Stomach (tissue), 4 donors: ENCODE data around the gene IP6K1.

Experiments
- EP300 ChIP-seq: sonication (generic); formaldehyde crosslinking; IDR thresholded peaks from one replicate; pipeline ENCODE4 v1.6.1; 2017; ENCODE audit warnings: antibody characterized with exemption
- POLR2A ChIP-seq, 4 donors: fragments of 450-650 bp; IDR thresholded peaks; one replicate each; pipeline ENCODE4 v1.6.1; 2016; ENCODE audit warnings: antibody characterized with exemption in 4 of 4, control low read depth in 2 of 4, mild to moderate bottlenecking in 1 of 4, moderate library complexity in 1 of 4
- TF ChIP-seq, protein P1 (sequence below), 7 experiments: fragments of 450-650 bp in 4 of 7; fragments of 200-600 bp in 3 of 7; sonication (generic) in 3 of 7; IDR thresholded peaks; one replicate each; pipeline ENCODE4 v1.5.1; 2016 to 2019; ENCODE audit warnings: antibody characterized with exemption in 7 of 7, control low read depth in 2 of 7, mild to moderate bottlenecking in 1 of 7

DNA sequence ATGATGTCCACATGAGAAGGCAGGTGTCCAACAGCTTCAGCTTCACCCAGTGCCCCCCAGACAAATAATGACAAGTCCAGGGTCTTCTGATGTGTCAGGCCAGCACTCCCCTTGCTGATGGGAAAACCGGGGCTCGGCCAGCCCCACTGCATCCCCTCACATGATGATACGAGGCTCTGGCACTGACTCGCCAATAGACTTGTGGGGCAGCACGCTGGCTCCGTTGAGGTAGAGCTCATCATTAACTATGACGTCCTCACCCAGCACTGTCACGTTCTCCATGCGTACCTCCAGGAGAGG lies 64.8 kb downstream of the IP6K1 start:
- TF ChIP-seq, protein P1, sequence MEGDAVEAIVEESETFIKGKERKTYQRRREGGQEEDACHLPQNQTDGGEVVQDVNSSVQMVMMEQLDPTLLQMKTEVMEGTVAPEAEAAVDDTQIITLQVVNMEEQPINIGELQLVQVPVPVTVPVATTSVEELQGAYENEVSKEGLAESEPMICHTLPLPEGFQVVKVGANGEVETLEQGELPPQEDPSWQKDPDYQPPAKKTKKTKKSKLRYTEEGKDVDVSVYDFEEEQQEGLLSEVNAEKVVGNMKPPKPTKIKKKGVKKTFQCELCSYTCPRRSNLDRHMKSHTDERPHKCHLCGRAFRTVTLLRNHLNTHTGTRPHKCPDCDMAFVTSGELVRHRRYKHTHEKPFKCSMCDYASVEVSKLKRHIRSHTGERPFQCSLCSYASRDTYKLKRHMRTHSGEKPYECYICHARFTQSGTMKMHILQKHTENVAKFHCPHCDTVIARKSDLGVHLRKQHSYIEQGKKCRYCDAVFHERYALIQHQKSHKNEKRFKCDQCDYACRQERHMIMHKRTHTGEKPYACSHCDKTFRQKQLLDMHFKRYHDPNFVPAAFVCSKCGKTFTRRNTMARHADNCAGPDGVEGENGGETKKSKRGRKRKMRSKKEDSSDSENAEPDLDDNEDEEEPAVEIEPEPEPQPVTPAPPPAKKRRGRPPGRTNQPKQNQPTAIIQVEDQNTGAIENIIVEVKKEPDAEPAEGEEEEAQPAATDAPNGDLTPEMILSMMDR (IDR thresholded peaks at IDR 0.05): no peak
- TF ChIP-seq POLR2A (IDR thresholded peaks at IDR 0.05) (no peak), EP300 (no peak)
